Measurements from ENCODE around the gene KRT32.

The KRT32 gene

DNA sequence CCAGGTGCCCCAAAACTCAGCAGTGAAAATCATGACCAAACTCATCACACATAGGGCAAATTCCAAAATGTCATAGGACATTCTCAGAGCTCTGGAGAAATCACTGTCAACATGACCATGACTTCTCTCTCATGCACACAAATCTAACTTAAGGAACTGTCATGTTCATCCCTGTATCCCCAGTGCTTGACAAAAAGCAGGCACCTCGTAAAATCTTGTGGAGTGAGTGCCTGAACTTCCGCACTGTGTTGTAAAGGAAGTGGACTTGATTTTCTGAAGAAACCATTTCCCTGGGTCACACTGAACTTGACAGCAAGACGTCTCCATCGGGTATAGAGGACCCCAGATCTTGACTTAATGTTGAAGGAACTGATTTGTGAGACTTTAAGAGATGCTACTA is 45.6 kb downstream of the KRT32 start:
- Histone ChIP-seq H3K27ac (no peak overlapping the region), H3K36me3 (ENCODE audit: insufficient read depth, low read length) (no peaks in the 10 kb centered on the region), H3K4me3 (no peak overlapping the region), H3K9me3 (ENCODE audit: low read depth, low read length) (no peaks in the 10 kb centered on the region), H3K9ac (ENCODE audit: insufficient read length) (no peak overlapping the region)
- no peak for DNase-seq (ENCODE audit: low read depth, low spot score)
- no peak for TF ChIP-seq POLR2AphosphoS5 (IDR thresholded peaks at IDR 0.05; ENCODE audit: borderline replicate concordance, low read depth, low read length)
- TF ChIP-seq FOXP2 (optimal IDR thresholded peaks at IDR 0.05; ENCODE audit: control extremely low read depth, extremely low read length, insufficient read depth): no peak
- no peak for TF ChIP-seq EZH2 (IDR thresholded peaks at IDR 0.05)

GRCh38 chr17:41421116-41421515 is 46.1 kb downstream of the KRT32 start:
- no peak overlapping the region for H3K27ac ChIP-seq
- no peaks in the 10 kb centered on the region for H3K36me3 ChIP-seq (ENCODE audit: insufficient read depth, low read length)
- H3K9me3 ChIP-seq (ENCODE audit: low read depth, low read length): no peaks in the 10 kb centered on the region
- DNase-seq (ENCODE audit: low read depth, low spot score): no peak
- H3K9ac ChIP-seq (ENCODE audit: insufficient read length): no peak overlapping the region
- TF ChIP-seq FOXP2 (optimal IDR thresholded peaks at IDR 0.05; ENCODE audit: control extremely low read depth, extremely low read length, insufficient read depth) (no peak), POLR2AphosphoS5 (IDR thresholded peaks at IDR 0.05; ENCODE audit: borderline replicate concordance, low read depth, low read length) (no peak), EZH2 (IDR thresholded peaks at IDR 0.05) (no peak)
- H3K4me3 ChIP-seq: no peak overlapping the region

DNA sequence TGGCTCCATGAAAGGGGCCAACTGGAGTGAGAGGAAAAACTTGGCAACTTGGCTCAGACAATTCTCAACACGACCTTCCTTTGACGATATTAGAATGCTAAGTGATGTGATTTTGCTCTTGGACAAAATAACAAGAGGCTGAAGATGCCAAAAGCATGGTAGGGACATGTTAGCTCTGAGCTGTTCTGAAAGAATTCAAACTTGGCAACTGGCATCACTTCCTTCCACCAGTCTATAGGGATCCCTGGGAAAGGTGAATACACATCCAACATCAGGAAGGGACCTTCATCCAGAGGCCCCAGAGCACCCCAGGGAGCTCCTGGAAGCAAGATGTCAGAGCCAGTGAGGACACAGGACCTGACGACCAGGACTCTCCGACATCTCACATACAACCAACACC is 47.1 kb downstream of the KRT32 start:
- H3K27ac ChIP-seq: no peak overlapping the region
- TF ChIP-seq FOXP2 (optimal IDR thresholded peaks at IDR 0.05; ENCODE audit: control extremely low read depth, extremely low read length, insufficient read depth): no peak
- no peak for TF ChIP-seq EZH2 (IDR thresholded peaks at IDR 0.05)
- TF ChIP-seq POLR2AphosphoS5 (IDR thresholded peaks at IDR 0.05; ENCODE audit: borderline replicate concordance, low read depth, low read length): no peak
- DNase-seq (ENCODE audit: low read depth, low spot score): no peak
- no peak overlapping the region for H3K4me3 ChIP-seq
- H3K9ac ChIP-seq (ENCODE audit: insufficient read length): no peak overlapping the region
- H3K9me3 ChIP-seq (ENCODE audit: low read depth, low read length): no peaks in the 10 kb centered on the region
- H3K36me3 ChIP-seq (ENCODE audit: insufficient read depth, low read length): no peaks in the 10 kb centered on the region

- Histone ChIP-seq H3K27ac (no peak overlapping the region), H3K36me3 (ENCODE audit: insufficient read depth, low read length) (no peaks in the 10 kb centered on the region), H3K9ac (ENCODE audit: insufficient read length) (no peak overlapping the region), H3K4me3 (no peak overlapping the region), H3K9me3 (ENCODE audit: low read depth, low read length) (no peaks in the 10 kb centered on the region)
- DNase-seq (ENCODE audit: low read depth, low spot score): no peak
- TF ChIP-seq EZH2 (IDR thresholded peaks at IDR 0.05): no peak
- TF ChIP-seq POLR2AphosphoS5 (IDR thresholded peaks at IDR 0.05; ENCODE audit: borderline replicate concordance, low read depth, low read length): no peak
- no peak for TF ChIP-seq FOXP2 (optimal IDR thresholded peaks at IDR 0.05; ENCODE audit: control extremely low read depth, extremely low read length, insufficient read depth)
Measured at GRCh38 chr17:41419716-41420115, 47.5 kb downstream of the KRT32 start.

DNA sequence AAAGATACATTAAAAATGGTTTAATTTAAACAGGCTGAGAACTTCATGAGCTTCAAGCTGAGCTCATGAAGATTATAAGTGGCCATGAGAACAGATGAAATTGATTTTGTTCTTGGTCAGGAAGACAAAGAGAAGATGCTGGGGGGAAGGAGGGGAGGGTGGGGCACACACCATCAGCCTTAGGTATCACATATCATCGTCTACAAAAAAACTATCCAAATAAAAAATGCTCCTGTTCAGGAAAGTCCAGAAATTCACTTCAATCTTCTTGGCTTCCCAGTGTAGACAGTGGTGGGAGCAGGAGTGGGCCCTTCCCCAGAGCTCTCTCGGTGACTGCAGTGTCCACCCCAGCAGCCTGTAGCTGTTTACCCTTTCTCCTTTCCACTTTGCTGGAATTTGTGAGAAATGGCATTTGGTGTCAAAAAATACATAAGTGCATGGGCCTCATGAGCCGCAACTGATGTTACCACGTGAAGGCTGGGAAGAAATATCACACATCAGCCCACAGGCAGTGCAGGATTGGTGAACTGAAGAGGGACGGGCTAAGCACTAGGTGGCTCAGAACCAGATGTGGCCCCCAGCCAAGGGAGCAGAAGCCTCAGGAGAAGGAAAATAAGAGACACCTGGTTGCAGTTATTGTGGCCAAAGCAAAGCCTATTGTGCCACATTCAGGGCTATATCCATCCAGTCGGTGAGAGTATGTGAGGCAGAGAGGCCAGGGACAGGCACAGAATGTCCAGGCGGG is 48.9 kb downstream of the KRT32 start:
- H3K27ac ChIP-seq: no peak overlapping the region
- no peak for TF ChIP-seq EZH2 (IDR thresholded peaks at IDR 0.05)
- no peak for TF ChIP-seq FOXP2 (optimal IDR thresholded peaks at IDR 0.05; ENCODE audit: control extremely low read depth, extremely low read length, insufficient read depth)
- TF ChIP-seq POLR2AphosphoS5 (IDR thresholded peaks at IDR 0.05; ENCODE audit: borderline replicate concordance, low read depth, low read length): no peak

DNA sequence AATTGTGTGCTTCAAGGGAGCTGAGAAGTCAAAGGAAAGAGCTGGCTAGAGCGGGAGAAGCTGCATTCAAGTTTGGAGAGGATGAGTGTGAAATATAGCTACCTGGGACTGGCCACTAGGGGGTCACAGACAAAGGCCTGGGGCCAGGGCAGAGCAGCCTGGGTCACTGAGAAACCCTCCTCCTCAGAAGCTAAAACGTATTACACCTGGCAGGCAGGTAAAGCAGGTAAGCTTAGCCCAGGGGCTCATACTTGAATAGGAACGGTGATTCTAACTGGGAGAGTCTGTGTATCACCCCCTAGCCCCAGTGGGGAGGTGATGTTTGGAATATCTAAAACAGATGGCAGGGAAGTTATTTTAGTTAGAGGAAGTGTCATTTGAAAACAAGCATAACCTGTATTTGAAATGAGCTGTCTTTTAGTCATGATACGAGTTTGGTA is 49.6 kb downstream of the KRT32 start:
- Histone ChIP-seq H3K36me3 (ENCODE audit: insufficient read depth, low read length) (no peaks in the 10 kb centered on the region), H3K27ac (no peak overlapping the region), H3K9ac (ENCODE audit: insufficient read length) (no peak overlapping the region), H3K9me3 (ENCODE audit: low read depth, low read length) (no peaks in the 10 kb centered on the region), H3K4me3 (no peak overlapping the region)
- TF ChIP-seq EZH2 (IDR thresholded peaks at IDR 0.05) (no peak), FOXP2 (optimal IDR thresholded peaks at IDR 0.05; ENCODE audit: control extremely low read depth, extremely low read length, insufficient read depth) (no peak), POLR2AphosphoS5 (IDR thresholded peaks at IDR 0.05; ENCODE audit: borderline replicate concordance, low read depth, low read length) (no peak)
- no peak for DNase-seq (ENCODE audit: low read depth, low spot score)

More for the DNA sequence above, 48.9 kb downstream of the KRT32 start:
- no peak overlapping the region for H3K9ac ChIP-seq (ENCODE audit: insufficient read length)
- H3K36me3 ChIP-seq (ENCODE audit: insufficient read depth, low read length): no peaks in the 10 kb centered on the region
- no peak for DNase-seq (ENCODE audit: low read depth, low spot score)
- H3K4me3 ChIP-seq: no peak overlapping the region
- H3K9me3 ChIP-seq (ENCODE audit: low read depth, low read length): no peaks in the 10 kb centered on the region

DNA sequence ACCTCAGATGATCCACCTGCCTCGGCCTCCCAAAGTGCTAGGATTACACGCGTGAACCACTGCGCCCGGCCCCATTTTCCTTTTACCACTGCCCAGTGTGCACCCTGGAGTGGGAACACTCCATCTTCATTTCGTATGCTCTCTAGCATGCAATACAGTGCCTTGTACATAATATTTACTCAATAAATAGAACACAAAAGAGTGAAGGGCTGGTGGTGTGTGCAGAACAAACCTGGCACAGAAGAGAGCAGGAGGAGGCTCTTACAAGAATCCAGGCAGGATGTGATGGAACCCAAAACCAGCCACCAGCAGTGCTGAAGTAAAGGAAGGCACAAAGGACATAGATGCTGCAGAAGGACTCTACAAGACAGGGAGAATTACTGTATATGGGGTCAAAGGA is 50.1 kb downstream of the KRT32 start:
- Histone ChIP-seq H3K9me3 (ENCODE audit: low read depth, low read length) (no peaks in the 10 kb centered on the region), H3K27ac (no peak overlapping the region), H3K4me3 (no peak overlapping the region), H3K9ac (ENCODE audit: insufficient read length) (no peak overlapping the region), H3K36me3 (ENCODE audit: insufficient read depth, low read length) (no peaks in the 10 kb centered on the region)
- no peak for DNase-seq (ENCODE audit: low read depth, low spot score)
- no peak for TF ChIP-seq POLR2AphosphoS5 (IDR thresholded peaks at IDR 0.05; ENCODE audit: borderline replicate concordance, low read depth, low read length)
- TF ChIP-seq EZH2 (IDR thresholded peaks at IDR 0.05): no peak
- no peak for TF ChIP-seq FOXP2 (optimal IDR thresholded peaks at IDR 0.05; ENCODE audit: control extremely low read depth, extremely low read length, insufficient read depth)

DNA sequence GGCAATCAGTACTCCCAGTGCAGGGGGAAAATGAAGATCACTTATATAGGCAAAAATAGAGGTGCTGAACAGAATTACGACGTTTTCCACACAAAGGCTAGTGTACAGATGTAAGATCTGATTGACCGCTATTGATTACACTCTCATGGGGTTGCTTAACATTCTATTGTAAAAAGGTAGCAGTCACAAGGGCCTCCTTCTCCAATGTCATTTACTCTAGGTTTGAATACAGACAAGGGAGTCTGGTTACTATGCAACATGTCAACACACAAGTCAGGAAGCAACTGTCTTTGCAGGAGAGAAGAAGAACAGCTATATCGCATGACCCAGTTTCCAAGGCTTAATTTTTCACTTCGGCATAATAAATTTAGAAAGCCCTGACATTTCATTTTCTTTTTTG is 50.7 kb downstream of the KRT32 start:
- Histone ChIP-seq H3K4me3 (no peak overlapping the region), H3K9ac (ENCODE audit: insufficient read length) (no peak overlapping the region), H3K9me3 (ENCODE audit: low read depth, low read length) (no peaks in the 10 kb centered on the region), H3K27ac (no peak overlapping the region), H3K36me3 (ENCODE audit: insufficient read depth, low read length) (no peaks in the 10 kb centered on the region)
- TF ChIP-seq EZH2 (IDR thresholded peaks at IDR 0.05) (no peak), POLR2AphosphoS5 (IDR thresholded peaks at IDR 0.05; ENCODE audit: borderline replicate concordance, low read depth, low read length) (no peak), FOXP2 (optimal IDR thresholded peaks at IDR 0.05; ENCODE audit: control extremely low read depth, extremely low read length, insufficient read depth) (no peak)
- DNase-seq (ENCODE audit: low read depth, low spot score): no peak
